Hematopoietic multipotent progenitor cell treated with erythropoietin and hydrocortisone succinate and interleukin-3 and kit ligand, for 15 days (in vitro differentiated cells): ENCODE data around the gene CRACR2A.

Source experiments
- DNase-seq: peaks from one replicate; pipeline ENCODE4 v3.0.0-alpha.2; 2015; ENCODE audit warnings: low spot score

The CRACR2A gene

DNA sequence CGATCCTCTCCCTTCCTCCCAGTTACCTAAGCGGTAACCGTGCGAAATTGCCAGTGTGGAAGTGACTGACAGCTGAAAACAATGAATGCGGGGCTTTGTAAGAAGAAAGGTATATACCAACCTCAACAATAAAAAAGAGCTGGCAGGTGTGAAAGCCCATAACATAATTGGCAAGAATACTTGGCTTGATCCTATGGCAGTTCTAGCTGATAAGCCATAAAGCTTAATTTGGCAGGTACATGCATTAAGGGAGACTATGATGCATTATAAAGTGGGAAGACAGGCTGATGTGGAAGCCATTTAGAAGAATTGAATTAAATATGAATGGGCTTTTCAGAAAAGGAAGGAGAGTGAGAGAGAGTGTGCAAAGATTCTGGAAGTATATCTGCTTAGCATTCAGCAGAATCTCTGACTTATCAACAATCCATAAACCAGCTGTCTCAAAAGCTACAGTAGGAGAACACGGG, 71.3 kb downstream of the CRACR2A start:
- DNase-seq: no peak

DNA sequence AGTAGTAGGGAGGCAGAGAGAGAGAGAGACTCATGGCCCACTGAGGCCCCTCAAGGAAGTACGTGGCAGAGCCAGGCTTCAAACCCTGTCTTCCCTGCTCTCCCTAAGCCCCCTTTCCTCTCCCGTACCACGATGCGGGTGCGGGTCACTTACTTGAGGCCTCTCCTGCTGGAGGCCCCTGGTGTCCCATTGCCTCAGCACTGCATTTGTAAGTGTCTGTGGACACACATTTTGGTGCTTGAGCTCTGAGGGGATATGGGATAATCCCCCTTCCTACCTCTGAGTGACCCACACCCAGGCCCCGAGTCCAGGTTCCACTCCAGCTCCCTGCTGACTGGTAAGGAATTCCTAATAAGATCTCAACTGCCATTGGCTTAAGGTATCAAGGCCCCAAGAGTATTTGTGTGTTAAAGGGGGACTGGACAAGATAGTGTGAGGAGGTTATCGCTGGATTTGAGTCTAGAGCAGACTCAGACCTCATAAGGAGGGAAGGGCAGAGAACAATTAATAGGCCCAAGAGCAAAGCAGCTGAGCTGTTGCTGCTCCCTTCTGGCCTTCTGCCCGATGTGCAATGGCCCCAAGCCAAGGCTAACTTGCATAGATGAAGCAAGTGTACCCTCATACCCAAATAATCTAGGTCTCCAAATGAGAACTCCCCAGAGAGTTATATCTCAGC, 71.9 kb downstream of the CRACR2A start:
- DNase-seq: no peak

DNA sequence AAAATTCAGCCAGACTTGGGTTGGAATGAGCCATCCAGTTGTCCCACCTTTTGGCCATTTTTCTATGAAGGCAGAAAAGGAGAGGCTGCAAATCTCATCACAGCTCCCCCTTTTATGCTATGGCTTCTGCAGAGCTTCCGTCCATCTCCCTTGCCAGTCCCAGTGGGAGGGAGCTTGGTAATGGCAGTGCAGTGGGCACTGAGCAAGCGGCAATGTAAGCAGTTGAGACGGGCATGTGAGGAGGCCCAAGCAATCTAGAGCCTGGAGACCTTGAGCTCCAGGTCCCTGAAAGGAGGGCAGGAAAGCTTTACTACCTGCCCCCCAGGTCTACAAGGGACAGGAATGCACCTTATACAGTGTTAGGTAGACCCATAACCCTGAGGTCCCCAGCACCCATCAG, 73.1 kb downstream of the CRACR2A start:
- DNase-seq: no peak

DNA sequence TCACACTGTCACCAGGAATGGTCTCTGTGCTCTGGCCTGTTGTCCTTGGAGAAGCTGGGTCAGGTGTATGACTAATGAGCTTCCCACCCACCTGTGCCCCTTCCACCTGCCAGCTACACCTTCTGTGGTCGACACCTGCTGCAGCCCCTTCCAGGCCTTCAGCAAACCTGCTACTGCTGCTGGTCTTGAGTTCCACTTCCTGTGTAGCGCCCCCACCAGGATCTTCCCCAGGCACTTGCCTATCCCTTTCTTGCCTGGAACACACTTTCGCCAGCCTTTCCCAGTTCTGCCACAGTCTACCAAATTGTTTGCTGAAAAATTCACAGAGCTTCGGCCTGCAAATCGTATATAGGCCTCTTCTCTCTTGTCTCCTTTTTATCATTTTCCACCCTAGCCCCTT, 75.3 kb downstream of the CRACR2A start:
- no peak for DNase-seq

DNA sequence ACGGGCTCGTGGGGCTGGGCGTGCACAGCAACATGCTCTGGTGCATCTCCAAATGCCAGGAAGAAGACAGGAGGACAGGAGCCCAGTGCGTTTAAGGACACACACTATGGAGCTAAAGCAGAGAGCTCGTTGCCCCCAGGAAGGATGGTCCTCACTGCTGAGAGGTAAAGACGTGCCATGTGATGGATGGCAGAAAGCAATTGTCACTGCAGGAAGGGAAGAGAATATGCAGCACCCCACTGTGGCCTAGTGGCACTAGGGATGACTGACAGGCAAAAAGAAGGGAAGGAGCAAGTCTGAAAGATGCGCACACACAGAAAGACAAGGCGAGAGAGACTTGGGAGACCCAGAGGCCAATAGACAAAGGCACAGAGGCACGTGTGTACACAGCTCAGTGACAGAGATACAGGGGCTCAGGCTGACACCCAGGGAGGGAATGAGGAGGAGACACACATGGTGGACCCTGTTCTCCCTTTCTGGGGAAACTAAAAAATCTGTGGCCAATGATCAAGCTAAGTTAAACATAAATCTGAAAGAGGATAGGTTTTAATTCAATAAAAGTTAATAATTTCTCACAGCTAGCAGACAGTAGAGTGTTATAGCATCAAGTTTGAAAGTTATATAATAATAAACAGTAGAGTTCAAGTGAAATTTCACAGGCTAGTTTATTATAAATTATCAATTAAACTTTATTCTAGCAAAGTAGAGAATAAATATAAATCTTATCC, 78.8 kb downstream of the CRACR2A start:
- DNase-seq: no peak

DNA sequence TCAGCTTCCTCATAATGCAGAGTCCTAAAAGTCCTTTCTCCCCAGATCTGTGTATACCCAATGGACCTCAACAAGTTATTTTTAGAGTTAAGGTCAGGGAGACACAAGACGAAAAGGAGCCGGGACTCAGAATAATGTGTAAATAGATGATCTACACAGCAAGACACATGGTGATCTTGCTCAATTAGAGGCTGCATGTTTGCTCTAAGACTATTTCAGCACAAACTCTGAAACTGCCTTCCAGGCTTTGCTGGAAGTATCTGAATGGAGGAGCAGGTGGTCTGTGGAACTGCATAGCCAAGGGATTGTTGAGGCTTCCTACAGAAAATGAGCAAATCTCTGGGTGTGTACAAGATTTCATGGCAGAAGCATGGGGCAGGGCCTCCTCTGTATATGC, 80.8 kb downstream of the CRACR2A start:
- no peak for DNase-seq

- DNase-seq: no peak
These were observed 81.4 kb downstream of the CRACR2A start for GRCh38 chr12:3671330-3672112.

DNA sequence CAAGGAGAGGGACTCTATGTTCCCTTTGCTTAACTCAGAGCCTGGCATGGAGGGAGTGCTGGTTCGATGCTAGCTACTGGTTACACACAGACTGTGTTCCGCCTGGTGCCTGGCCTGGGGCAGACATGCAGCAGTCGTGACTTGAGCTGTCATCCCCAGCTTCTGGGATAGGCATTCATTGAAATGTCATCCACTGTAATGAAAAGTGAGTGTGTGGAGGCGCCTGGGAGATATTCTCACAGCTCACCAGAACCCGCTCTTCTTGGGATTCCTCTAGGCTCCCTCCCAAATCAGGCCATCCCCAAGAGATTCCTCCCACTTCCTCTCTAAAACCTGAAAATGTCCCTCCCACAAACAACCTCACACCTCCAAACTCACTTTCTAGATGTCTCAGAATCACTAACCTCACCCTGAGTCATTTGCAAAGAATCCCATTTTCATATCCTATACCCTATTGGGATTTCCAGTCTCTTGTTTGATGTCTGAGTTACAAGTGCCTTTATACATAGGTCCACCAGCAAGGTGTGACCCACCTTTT, 82.8 kb downstream of the CRACR2A start:
- no peak for DNase-seq

DNA sequence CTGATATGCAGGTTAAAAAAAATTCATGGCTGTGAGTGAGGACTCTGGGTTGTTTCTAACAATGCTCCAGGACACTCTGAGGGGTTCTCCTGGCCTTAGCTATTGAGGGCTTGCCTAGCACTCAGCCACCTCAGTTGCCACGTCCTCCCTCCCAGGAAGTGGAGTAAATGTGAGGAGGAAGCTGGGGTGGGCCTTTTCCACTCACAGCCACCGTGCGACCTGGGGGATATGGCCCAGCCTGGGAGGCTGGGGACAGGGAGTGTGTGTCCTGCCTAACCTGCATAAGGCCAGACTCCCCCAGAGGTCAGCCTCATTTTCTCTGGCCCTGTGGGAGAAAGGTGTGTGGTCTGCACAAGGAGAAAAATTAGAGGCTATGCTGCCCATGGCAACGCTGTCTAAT, 83.3 kb downstream of the CRACR2A start:
- DNase-seq: no peak

GRCh38 chr12:3668479-3669165, 84.3 kb downstream of the CRACR2A start:
- no peak for DNase-seq

DNA sequence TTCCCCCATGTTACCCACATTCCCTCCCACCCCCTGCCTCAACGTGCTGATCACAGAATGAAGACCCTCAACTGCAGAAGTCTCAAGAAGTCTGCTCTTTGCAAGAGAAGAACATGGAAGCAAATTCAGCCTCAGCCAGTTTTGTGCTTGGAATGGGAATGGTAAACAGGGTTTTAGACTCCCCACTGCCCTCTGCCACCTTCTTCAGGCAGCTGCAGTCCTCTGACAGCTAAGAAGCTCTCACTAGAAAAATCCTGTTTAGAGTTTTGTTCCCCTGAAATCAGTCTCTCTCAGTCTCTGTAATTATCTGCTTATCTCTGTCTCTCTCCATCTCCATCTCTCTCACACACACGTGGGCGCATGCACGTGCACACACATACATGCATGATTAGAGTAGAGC, 85.4 kb downstream of the CRACR2A start:
- DNase-seq: no peak

DNA sequence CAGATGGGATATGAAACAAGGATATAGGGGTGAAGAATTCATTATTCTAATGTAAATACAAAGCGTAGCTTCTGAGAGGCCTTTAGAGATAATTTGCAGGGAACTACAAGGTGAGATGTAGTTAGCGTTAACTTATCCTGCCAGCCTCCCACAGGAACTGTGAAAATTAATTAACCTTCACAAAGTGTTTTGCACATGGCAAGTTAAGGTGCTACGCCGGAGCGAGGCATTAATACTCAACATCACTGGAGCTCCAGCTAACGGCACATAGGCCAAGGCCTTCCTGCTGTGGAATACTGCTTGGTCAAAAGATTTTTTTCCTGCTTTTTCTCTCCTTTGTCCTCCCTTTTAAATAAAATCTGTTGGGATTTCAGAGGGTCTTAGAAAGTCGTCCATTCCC, 86.5 kb downstream of the CRACR2A start:
- no peak for DNase-seq

DNA sequence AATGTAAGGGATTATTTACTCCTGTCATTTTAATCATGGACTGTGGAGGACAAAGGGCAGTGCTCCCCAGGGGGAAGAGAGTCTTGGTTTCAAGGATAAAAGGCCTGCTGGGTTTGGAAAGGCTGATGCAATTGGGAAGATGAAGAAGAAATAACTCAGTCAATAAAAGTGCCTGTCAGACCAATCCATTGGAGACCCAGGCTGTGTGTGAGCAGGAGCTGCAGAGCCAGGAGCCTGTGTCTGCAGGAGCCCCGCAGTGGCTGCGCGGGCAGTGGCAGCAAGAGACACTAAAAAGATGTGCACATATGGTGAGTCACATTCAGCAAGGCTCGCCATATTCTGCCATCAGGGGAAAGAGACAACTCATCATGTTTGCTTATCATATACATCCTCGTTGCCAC, 90.4 kb downstream of the CRACR2A start:
- no peak for DNase-seq

- DNase-seq: no peak
These were observed 91.9 kb downstream of the CRACR2A start for GRCh38 chr12:3661028-3661427.

DNA sequence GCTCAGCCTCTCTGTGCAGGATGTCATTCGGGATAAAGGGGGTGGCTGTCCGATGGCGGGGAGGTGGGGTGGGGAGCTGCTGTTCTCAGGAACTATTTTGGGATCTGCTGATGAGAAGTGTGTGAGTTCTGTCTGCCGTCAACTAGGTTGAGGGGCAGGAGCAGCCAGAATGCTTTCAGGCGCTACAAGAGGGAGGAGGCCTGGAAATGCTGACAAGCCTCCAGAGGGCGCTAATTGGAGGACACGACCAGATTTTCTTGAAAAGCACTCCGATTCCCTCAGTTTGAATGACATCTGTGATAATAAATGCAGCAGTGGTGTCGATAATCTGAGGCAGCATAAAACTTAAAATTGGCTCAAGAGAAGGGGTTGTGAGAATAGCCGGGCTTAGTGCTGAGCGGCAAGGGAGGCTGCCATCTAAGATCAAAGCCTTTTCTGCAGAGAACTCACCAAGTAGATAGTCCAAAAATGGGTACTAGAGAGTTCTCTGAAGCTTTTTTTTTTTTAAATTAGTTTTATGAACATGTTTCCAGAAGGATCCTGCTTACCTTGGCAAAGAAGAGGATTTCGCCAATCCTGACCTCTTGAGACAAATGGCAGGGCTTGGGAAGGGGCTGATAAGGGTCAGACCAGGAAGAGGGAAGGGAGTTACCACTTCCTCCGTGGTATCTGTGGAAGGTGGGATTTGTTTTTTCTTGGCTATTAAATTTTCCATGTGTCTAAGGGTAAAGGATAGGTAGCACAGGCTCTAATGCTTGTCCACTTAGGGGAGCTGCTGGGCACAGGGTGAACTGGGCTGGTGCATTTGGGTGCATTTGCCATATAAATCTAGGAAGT, 94.4 kb downstream of the CRACR2A start:
- peak; percentile 5 for DNase-seq

DNA sequence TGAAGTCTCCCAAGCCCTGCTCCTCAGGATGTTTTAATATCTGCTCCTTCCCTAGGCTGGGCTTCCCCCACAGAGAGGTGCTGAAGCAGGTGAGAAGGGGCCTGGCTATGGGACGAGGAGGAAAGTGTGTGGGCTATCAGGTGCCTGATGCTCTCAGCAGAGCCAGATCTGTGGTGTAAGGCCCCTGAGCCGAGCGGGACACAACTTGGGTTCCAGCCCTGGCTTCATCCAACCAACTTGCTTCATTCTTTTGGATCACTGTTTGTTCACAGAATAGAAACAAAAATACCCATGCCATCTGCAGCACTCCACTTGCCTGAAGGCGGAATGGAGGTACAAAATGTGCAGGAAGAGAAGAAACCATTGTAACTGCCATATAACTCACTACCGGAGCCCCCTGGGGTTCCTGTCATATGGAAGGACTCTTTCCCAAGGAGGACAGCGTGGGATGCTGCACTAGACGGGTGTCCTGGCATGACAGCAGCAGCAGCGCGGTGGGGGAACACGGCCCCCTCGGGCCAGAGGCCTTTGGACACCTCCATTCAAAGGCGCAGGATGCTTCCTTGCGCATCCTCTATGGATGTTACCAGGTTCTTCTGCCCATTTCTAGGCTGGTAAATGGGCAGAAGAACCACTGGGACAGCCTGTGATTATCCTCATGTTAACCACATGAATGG, 95.8 kb downstream of the CRACR2A start:
- DNase-seq: no peak

DNA sequence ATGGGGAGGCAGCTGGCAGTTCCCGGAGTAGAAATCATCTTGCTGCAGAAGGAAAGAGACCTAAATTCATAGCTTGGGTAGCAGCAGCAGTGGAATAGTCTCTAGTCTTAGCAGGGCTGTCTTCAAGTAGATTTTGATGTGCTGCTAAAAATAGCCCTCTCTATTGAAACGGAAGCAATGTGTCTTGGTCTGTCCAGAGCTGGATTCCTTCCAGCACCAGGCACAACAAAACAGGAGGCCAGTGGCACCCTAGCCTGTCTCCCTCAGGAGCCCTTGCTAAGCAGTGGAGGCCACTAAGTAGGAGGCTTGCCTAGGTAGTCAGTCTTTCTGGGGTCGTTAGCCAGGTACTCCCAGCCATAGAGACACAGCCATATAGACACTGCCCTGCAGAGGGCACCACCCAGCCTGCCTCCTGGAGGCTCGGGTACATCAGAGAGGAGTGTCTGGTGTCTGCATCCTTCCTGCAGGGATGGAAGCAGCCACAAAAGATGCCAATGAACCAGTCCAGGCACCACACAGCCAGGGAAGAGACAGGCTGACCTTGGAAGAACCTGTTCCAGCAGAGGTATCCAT, 97.5 kb downstream of the CRACR2A start:
- no peak for DNase-seq

- no peak for DNase-seq
These were observed 101.1 kb downstream of the CRACR2A start for GRCh38 chr12:3651585-3652424.

DNA sequence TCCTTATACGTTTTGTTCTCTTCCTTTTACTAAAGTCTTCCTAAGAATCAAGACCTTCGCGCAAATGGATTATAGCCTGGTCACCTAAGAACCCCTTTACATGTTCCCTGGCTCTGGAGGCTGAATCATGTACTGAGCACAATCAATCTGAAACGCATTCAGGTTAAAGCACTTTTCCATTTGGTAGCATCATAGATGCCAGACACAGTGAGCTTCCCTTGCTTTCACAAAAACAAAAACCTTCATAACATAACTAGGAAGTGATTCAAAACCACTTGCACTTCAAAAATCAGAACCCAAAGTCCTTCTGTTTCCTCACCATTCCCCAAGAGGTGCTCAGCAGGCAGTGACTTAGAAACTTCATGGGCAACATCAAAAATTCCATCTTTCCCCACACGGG, 105.4 kb downstream of the CRACR2A start:
- no peak for DNase-seq
